Spleen (tissue), 7 donors: ENCODE measurements around the gene GLYR1.

Experiments used
- POLR2A ChIP-seq, 3 donors: fragments of 450-650 bp; IDR thresholded peaks; one replicate each; pipeline ENCODE4 v1.5.1; 2017; ENCODE audit warnings: antibody characterized with exemption in 3 of 3, mild to moderate bottlenecking in 1 of 3
- POLR2AphosphoS5 ChIP-seq, 3 donors: sonication (generic); formaldehyde crosslinking; IDR thresholded peaks; one replicate each; pipeline ENCODE4 v1.5.1; 2017; ENCODE audit warnings: antibody characterized with exemption in 3 of 3
- TF ChIP-seq, protein P1 (sequence below), 11 experiments: fragments of 200-600 bp in 7 of 11; fragments of 450-650 bp in 4 of 11; sonication (generic) in 4 of 11; IDR thresholded peaks in 8 of 11; conservative IDR thresholded peaks in 3 of 11; 1 replicate in 7 of 11; 2 replicates in 4 of 11; pipeline versions ENCODE4 v1.4.0 to v1.8.0; 2016 to 2021; ENCODE audit warnings: antibody characterized with exemption in 11 of 11, inconsistent platforms in 4 of 11, mild to moderate bottlenecking in 1 of 11
- donor health status: DM: no; HTN: no; CAD: no; lungs with moderate emphysema.
- donor health status: DM: no; HTN: no; CAD: no.
- donor health status: DM: no; HTN: no; CAD: no.

DNA sequence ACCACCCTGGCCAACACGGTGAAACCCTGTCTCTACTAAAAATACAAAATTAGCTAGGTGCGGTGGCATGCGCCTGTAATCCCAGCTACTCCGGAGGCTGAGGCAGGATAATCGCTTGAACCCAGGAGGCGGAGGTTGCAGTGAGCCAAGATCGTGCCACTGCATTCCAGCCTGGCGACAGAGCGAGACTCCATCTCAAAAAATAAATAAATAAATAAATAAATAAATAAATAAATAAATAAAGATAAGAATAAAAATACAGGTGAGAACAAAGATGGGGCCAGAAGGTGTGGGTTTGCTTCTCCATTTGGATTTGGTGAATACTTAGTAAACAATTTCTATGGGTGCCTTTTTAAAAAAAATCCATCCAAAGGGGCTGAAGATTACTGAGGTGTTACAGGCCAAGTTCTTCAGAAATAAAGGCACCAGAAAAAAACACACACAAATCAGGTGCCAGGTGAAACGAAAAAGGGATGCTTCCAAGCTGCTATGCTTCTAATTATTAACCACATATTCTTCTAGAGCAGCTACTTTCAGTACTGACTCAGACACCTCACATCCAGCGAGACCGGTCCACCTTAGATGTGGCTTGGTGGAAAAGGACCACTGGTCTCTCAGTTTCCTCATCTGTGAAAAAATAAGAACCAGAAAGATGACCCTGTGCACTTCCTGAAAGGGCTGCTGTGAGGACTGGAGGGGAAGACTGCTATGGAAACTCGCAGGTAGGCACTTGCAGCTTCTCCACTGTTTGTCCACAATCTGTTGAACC lies 9.2 kb downstream of the GLYR1 start:
- TF ChIP-seq, protein P1, sequence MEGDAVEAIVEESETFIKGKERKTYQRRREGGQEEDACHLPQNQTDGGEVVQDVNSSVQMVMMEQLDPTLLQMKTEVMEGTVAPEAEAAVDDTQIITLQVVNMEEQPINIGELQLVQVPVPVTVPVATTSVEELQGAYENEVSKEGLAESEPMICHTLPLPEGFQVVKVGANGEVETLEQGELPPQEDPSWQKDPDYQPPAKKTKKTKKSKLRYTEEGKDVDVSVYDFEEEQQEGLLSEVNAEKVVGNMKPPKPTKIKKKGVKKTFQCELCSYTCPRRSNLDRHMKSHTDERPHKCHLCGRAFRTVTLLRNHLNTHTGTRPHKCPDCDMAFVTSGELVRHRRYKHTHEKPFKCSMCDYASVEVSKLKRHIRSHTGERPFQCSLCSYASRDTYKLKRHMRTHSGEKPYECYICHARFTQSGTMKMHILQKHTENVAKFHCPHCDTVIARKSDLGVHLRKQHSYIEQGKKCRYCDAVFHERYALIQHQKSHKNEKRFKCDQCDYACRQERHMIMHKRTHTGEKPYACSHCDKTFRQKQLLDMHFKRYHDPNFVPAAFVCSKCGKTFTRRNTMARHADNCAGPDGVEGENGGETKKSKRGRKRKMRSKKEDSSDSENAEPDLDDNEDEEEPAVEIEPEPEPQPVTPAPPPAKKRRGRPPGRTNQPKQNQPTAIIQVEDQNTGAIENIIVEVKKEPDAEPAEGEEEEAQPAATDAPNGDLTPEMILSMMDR (IDR thresholded peaks at IDR 0.05 in 8 of 11, conservative IDR thresholded peaks at IDR 0.05 in 3 of 11), result no peak
- no peak for TF ChIP-seq POLR2A (IDR thresholded peaks at IDR 0.05)
- TF ChIP-seq POLR2AphosphoS5 (IDR thresholded peaks at IDR 0.05), result no peak
